DND-41 (cell line): ENCODE results near the gene POLR2F.

Source experiments
- EZH2 ChIP-seq: IDR thresholded peaks from 3 replicates; pipeline ENCODE4 v1.6.1; 2012; ENCODE audit warnings: borderline replicate concordance, low read depth, mild to moderate bottlenecking, moderate library complexity, low read length, inconsistent platforms; ENCODE audit not compliant: severe bottlenecking
- TF ChIP-seq, protein P1 (sequence below): IDR thresholded peaks from 2 replicates; pipeline ENCODE4 v1.5.1; 2012; ENCODE audit warnings: borderline replicate concordance, low read length, moderate library complexity, mild to moderate bottlenecking; ENCODE audit not compliant: poor library complexity, severe bottlenecking; ENCODE audit errors: extremely low read depth

DNA sequence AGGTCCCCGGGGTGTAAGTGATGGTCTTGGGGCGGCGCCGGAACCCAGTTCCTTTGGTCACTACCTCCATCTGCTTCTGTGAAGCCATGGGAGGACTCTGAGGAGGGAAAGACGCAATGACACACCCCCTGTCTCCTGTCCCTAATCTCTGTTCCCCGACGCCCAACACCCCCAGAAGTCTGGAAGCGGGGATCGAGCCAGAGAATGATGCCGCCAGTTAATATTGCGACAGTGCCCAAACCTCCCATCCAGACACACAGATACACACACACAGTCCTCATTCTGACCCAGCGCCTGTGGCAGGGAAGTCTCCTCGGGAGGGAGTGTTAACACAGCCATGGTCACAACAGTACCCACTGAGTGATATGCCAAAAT is 450 bp upstream of the POLR2F start:
- TF ChIP-seq, protein P1, sequence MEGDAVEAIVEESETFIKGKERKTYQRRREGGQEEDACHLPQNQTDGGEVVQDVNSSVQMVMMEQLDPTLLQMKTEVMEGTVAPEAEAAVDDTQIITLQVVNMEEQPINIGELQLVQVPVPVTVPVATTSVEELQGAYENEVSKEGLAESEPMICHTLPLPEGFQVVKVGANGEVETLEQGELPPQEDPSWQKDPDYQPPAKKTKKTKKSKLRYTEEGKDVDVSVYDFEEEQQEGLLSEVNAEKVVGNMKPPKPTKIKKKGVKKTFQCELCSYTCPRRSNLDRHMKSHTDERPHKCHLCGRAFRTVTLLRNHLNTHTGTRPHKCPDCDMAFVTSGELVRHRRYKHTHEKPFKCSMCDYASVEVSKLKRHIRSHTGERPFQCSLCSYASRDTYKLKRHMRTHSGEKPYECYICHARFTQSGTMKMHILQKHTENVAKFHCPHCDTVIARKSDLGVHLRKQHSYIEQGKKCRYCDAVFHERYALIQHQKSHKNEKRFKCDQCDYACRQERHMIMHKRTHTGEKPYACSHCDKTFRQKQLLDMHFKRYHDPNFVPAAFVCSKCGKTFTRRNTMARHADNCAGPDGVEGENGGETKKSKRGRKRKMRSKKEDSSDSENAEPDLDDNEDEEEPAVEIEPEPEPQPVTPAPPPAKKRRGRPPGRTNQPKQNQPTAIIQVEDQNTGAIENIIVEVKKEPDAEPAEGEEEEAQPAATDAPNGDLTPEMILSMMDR: no peak
- no peak for TF ChIP-seq EZH2
